PC-9 (cell line): ENCODE data around the gene ARFGAP1. TPM values are rescaled to one million over a fixed set of nuclear protein-coding genes. Genes with fewer than 3 reads are reported as not detected.

ENCODE experiments used
- BruUV-seq: library from RNA; stranded (reverse); fragments of 400-500 nt; replicated peaks from 2 replicates; lab custom pipeline; 2021; lab: Mats Ljungman, UMichigan
- CTCF ChIA-PET: fragments of 300-600 bp; sonication (Branson Sonifier 250); formaldehyde crosslinking; loops from one replicate; lab custom pipeline; 2022; ENCODE audit warnings: antibody characterized with exemption; lab: Charles Lee
- POLR2A ChIA-PET: fragments of 300-600 bp; sonication (Branson Sonifier 250); formaldehyde crosslinking; loops from one replicate; lab custom pipeline; 2022; ENCODE audit warnings: antibody characterized with exemption; ENCODE audit not compliant: unreplicated experiment; lab: Charles Lee
- DNase-seq, 2 experiments: peaks; one replicate each; pipeline versions ENCODE4 v3.0.0 to v3.0.0-alpha.2; 2015 to 2022; ENCODE audit warnings: mixed read lengths in 1 of 2
- H2AFZ ChIP-seq: fragments of 200-600 bp; sonication (generic); 2 replicates; pipeline ENCODE4 v1.8.1; 2017; ENCODE audit warnings: antibody characterized with exemption
- H3F3A ChIP-seq: fragments of 200-600 bp; sonication (generic); 2 replicates; pipeline ENCODE4 v1.8.1; 2017; ENCODE audit warnings: antibody characterized with exemption, mild to moderate bottlenecking, low read depth; ENCODE audit not compliant: insufficient read depth
- H3K27ac ChIP-seq: fragments of 200-600 bp; sonication (generic); 2 replicates; pipeline ENCODE4 v1.6.1; 2016; ENCODE audit warnings: mixed run types
- H3K27me3 ChIP-seq: fragments of 200-600 bp; sonication (generic); 2 replicates; pipeline ENCODE4 v1.6.1; 2016; ENCODE audit warnings: low read depth, mixed run types; ENCODE audit not compliant: insufficient read depth
- H3K36me3 ChIP-seq: fragments of 200-600 bp; sonication (generic); 2 replicates; pipeline ENCODE4 v1.6.1; 2016; ENCODE audit warnings: low read depth, mixed run types
- H3K4me1 ChIP-seq: fragments of 200-600 bp; sonication (generic); replicated peaks from 2 replicates; pipeline ENCODE4 v1.6.1; 2016; ENCODE audit warnings: mixed run types; ENCODE audit not compliant: insufficient read depth
- H3K4me2 ChIP-seq: fragments of 200-600 bp; sonication (generic); 2 replicates; pipeline ENCODE4 v1.6.1; 2017; ENCODE audit warnings: mixed run types
- H3K4me3 ChIP-seq: fragments of 200-600 bp; sonication (generic); 2 replicates; pipeline ENCODE4 v1.6.1; 2016; ENCODE audit warnings: mixed run types
- H3K79me2 ChIP-seq: fragments of 200-600 bp; sonication (generic); 2 replicates; pipeline ENCODE4 v1.6.1; 2017; ENCODE audit warnings: low read depth, mixed run types
- H3K9me2 ChIP-seq: fragments of 200-600 bp; sonication (generic); 2 replicates; pipeline ENCODE4 v1.8.1; 2017; ENCODE audit warnings: mild to moderate bottlenecking; ENCODE audit not compliant: insufficient read depth
- H3K9me3 ChIP-seq: fragments of 200-600 bp; sonication (generic); 2 replicates; pipeline ENCODE4 v1.8.1; 2016; ENCODE audit warnings: low read depth; ENCODE audit not compliant: insufficient read depth
- H4K20me1 ChIP-seq: fragments of 200-600 bp; sonication (generic); 2 replicates; pipeline ENCODE4 v1.8.1; 2017; ENCODE audit not compliant: insufficient read depth
- EZH2 ChIP-seq: fragments of 200-600 bp; sonication (generic); IDR thresholded peaks from 2 replicates; pipeline ENCODE4 v1.8.0; 2017; ENCODE audit warnings: antibody characterized with exemption, low read depth
- intact Hi-C: fragments of 100-400 bp; cut with micrococcal nuclease; formaldehyde crosslinking; loops from one replicate; pipeline ENCODE4 v1.10.0; 2022; ENCODE audit not compliant: unreplicated experiment
- total RNA-seq: library from RNA; stranded (reverse); gene quantifications from 2 replicates; pipeline ENCODE4 v1.2.3, GENCODE V29; 2021
- TF ChIP-seq, protein P1 (sequence below): fragments of 200-600 bp; sonication (generic); conservative IDR thresholded peaks from 2 replicates; pipeline ENCODE4 v1.6.1; 2017; ENCODE audit warnings: mixed run types, antibody characterized with exemption, mild to moderate bottlenecking, moderate library complexity

The ARFGAP1 gene
- total RNA-seq, 1 experiment from 2014 or later = 89.0 TPM

- Histone ChIP-seq H3K9me2 (no peaks in the 10 kb centered on the region), H3F3A (no peaks in the 10 kb centered on the region), H3K4me3 (no peak overlapping the region), H3K4me2 (no peak overlapping the region), H4K20me1 (no peaks in the 10 kb centered on the region), H3K27ac (no peak overlapping the region), H3K36me3 (no peaks in the 10 kb centered on the region), H3K27me3 (peaks cover 44% of the 10 kb centered on the region), H3K4me1 (peaks cover 12% of the 10 kb centered on the region; the same call in 1 of the 2 replicates), H3K9me3 (no peaks in the 10 kb centered on the region; the same call in 1 of the 2 replicates), H2AFZ (no peak overlapping the region), H3K79me2 (no peaks in the 10 kb centered on the region)
- TF ChIP-seq, protein P1, sequence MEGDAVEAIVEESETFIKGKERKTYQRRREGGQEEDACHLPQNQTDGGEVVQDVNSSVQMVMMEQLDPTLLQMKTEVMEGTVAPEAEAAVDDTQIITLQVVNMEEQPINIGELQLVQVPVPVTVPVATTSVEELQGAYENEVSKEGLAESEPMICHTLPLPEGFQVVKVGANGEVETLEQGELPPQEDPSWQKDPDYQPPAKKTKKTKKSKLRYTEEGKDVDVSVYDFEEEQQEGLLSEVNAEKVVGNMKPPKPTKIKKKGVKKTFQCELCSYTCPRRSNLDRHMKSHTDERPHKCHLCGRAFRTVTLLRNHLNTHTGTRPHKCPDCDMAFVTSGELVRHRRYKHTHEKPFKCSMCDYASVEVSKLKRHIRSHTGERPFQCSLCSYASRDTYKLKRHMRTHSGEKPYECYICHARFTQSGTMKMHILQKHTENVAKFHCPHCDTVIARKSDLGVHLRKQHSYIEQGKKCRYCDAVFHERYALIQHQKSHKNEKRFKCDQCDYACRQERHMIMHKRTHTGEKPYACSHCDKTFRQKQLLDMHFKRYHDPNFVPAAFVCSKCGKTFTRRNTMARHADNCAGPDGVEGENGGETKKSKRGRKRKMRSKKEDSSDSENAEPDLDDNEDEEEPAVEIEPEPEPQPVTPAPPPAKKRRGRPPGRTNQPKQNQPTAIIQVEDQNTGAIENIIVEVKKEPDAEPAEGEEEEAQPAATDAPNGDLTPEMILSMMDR = no peak
- no peak for TF ChIP-seq EZH2
- BruUV-seq = no TSS peak
- intact Hi-C loops = no loop called here
- CTCF ChIA-PET = no interaction called here
- POLR2A ChIA-PET = interaction anchor here (0.7 kb wide), 1 partner anchor 1778 kb away, joined by 3 read pairs; no protein-coding TSS in a partner anchor
- no peak for DNase-seq
Measured at GRCh38 chr20:63328718-63329275, 56.2 kb downstream of the ARFGAP1 start.

GRCh38 chr20:63329331-63330083 is 56.9 kb downstream of the ARFGAP1 start:
- intact Hi-C loops = no loop called here
- Histone ChIP-seq H3K36me3 (no peaks in the 10 kb centered on the region), H3K9me3 (no peaks in the 10 kb centered on the region; the same call in 1 of the 2 replicates), H3K4me1 (peaks cover 12% of the 10 kb centered on the region; the same call in 1 of the 2 replicates), H3K27ac (no peak overlapping the region), H3K4me3 (no peak overlapping the region), H2AFZ (no peak overlapping the region), H3K9me2 (no peaks in the 10 kb centered on the region), H3K27me3 (peaks cover 44% of the 10 kb centered on the region), H4K20me1 (no peaks in the 10 kb centered on the region), H3K79me2 (no peaks in the 10 kb centered on the region), H3F3A (no peaks in the 10 kb centered on the region), H3K4me2 (no peak overlapping the region)
- DNase-seq = no peak
- ChIA-PET POLR2A (interaction anchor here (0.7 kb wide), 1 partner anchor 1779 kb away, joined by 3 read pairs; no protein-coding TSS in a partner anchor), CTCF (no interaction called here)
- TF ChIP-seq, protein P1 = no peak
- no peak for TF ChIP-seq EZH2
- no TSS peak for BruUV-seq

DNA sequence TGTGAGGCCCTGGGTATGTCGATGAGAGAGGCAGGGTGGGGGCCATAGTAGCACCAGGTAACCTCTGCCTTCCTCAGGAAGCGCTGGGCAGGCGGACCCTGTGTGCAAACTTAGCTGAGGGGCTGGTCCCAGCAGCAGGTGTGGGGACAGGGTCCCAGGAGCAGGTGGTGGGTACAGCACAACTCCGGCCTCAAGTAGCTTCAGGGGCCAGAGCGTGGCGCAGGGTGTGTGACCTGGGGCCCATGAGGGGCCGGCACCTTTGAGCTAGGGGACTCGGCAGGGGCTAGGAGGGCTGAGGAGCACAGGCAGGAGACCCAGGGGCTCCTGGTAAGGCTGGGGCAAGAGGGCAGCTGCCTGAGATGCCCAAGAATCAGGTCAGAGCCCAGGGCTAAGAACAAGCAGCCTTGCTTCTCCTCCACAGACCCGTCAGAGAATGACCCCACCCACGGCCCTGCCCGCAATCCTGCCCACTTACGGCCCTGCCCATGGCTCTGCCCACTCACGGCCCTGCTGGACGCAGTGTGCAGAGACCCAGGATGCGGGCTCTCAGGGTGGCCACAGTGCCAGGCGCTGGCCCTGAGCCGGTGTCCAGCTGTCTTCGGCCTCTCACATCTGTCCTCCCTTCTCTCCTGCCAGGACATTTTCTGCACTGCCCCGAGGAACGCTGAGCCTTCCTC is 57.6 kb downstream of the ARFGAP1 start:
- CTCF ChIA-PET = no interaction called here

More for the DNA sequence above, 57.6 kb downstream of the ARFGAP1 start:
- Histone ChIP-seq H3F3A (no peaks in the 10 kb centered on the region), H3K4me2 (no peak overlapping the region), H3K27ac (no peak overlapping the region), H3K4me3 (no peak overlapping the region), H2AFZ (no peak overlapping the region), H3K9me3 (no peaks in the 10 kb centered on the region; the same call in 1 of the 2 replicates), H3K4me1 (peaks cover 12% of the 10 kb centered on the region; the same call in 1 of the 2 replicates), H4K20me1 (no peaks in the 10 kb centered on the region), H3K79me2 (no peaks in the 10 kb centered on the region), H3K27me3 (peaks cover 44% of the 10 kb centered on the region), H3K36me3 (no peaks in the 10 kb centered on the region), H3K9me2 (no peaks in the 10 kb centered on the region)
- intact Hi-C loops = no loop called here
- POLR2A ChIA-PET = no interaction called here
- DNase-seq = no peak
- no TSS peak for BruUV-seq
- no peak for TF ChIP-seq EZH2
- TF ChIP-seq, protein P1 = no peak
